OCI-LY7 (cell line): ENCODE measurements around the gene ZNF417.

ENCODE experiments used
- EZH2phosphoT487 ChIP-seq: fragments of 200-600 bp; sonication (generic); IDR thresholded peaks from 2 replicates; pipeline ENCODE4 v1.6.1; 2018; ENCODE audit warnings: low read depth, borderline replicate concordance, mild to moderate bottlenecking, mixed run types, antibody characterized with exemption, low read length, moderate library complexity, mixed read lengths
- TF ChIP-seq, protein P1 (sequence below): fragments of 200-600 bp; sonication (generic); conservative IDR thresholded peaks from 2 replicates; pipeline ENCODE4 v1.5.1; 2014; ENCODE audit warnings: mild to moderate bottlenecking, antibody characterized with exemption, low read length, moderate library complexity, mixed read lengths

- TF ChIP-seq, protein P1, sequence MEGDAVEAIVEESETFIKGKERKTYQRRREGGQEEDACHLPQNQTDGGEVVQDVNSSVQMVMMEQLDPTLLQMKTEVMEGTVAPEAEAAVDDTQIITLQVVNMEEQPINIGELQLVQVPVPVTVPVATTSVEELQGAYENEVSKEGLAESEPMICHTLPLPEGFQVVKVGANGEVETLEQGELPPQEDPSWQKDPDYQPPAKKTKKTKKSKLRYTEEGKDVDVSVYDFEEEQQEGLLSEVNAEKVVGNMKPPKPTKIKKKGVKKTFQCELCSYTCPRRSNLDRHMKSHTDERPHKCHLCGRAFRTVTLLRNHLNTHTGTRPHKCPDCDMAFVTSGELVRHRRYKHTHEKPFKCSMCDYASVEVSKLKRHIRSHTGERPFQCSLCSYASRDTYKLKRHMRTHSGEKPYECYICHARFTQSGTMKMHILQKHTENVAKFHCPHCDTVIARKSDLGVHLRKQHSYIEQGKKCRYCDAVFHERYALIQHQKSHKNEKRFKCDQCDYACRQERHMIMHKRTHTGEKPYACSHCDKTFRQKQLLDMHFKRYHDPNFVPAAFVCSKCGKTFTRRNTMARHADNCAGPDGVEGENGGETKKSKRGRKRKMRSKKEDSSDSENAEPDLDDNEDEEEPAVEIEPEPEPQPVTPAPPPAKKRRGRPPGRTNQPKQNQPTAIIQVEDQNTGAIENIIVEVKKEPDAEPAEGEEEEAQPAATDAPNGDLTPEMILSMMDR, result no peak
- TF ChIP-seq EZH2phosphoT487, result no peak
Measured at GRCh38 chr19:57886046-57886445, 30.3 kb downstream of the ZNF417 start.
